ENCODE data around the gene GRHL1. TPM values are rescaled to one million over a fixed set of nuclear protein-coding genes. Genes with fewer than 3 reads are reported as not detected.

The GRHL1 gene
- total RNA-seq, 2 donors from 2014 or later = 0.41 to 9.5 TPM

DNA sequence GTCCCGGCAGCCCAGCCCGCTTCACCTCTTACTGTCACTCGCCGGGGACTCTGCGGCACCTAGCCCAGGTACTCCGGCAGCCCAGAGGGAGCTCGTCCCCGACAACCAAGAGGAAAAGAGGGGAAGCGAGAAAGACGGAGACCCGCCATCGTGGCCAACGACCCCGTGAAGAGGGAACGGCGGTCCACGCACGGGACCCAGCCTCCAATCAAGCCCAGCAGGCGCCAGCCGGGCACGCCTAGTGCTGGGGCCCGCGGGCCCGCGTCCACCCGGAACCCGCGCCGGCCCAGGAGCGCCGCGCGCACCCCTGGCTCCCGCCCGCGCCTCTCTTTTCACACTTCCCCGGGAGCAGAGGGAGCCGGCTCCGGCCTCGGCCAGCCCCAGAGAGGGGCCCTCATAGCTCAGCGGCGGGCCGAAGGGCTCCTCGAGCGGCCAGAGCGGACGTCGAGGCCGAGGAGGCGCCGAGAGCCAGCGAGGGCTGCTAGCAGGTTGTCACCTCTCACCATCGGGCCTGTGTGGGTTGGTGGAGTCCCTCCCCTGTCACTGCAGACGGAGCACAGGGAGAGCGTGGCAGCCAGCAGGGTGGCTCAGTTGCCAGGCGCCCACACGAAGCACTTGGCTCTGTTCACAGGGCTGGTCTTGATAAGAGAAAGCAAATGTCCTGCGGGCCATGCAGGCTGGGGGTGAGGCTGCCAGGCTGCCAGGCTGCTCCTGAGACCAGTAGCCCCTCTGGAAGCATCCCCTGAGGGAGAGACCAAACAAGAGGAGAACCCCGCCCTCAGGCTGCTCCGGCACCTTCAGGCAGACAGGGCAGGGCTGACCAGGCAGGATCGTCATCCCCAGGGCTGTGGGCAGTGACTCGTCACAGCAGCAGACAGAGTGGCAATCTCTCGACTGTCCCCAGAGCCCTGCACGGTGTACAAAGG lies 55.0 kb downstream of the GRHL1 start:
- no peaks in the 10 kb centered on the region for H3K27me3 ChIP-seq (replicated peaks; ENCODE audit: insufficient read depth)
- no peaks in the 10 kb centered on the region for H3K9me3 ChIP-seq
- no peak for ATAC-seq (ENCODE audit: insufficient number of reproducible peaks, low FRiP score, low read depth)
- H3K4me1 ChIP-seq (ENCODE audit: control insufficient read depth in 1 of 2, low read depth in 2 of 2) = peaks cover 12 to 48% of the 10 kb centered on the region in 2 donors
- no peak for DNase-seq (ENCODE audit: low spot score)
- no peaks in the 10 kb centered on the region for H3K36me3 ChIP-seq
- peak overlapping the region in 1 of 2 donors; percentile 27 for H3K27ac ChIP-seq
- TF ChIP-seq, protein P1, sequence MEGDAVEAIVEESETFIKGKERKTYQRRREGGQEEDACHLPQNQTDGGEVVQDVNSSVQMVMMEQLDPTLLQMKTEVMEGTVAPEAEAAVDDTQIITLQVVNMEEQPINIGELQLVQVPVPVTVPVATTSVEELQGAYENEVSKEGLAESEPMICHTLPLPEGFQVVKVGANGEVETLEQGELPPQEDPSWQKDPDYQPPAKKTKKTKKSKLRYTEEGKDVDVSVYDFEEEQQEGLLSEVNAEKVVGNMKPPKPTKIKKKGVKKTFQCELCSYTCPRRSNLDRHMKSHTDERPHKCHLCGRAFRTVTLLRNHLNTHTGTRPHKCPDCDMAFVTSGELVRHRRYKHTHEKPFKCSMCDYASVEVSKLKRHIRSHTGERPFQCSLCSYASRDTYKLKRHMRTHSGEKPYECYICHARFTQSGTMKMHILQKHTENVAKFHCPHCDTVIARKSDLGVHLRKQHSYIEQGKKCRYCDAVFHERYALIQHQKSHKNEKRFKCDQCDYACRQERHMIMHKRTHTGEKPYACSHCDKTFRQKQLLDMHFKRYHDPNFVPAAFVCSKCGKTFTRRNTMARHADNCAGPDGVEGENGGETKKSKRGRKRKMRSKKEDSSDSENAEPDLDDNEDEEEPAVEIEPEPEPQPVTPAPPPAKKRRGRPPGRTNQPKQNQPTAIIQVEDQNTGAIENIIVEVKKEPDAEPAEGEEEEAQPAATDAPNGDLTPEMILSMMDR (IDR thresholded peaks at IDR 0.05) = no peak
- peak overlapping the region; percentile 56 for H3K4me3 ChIP-seq

DNA sequence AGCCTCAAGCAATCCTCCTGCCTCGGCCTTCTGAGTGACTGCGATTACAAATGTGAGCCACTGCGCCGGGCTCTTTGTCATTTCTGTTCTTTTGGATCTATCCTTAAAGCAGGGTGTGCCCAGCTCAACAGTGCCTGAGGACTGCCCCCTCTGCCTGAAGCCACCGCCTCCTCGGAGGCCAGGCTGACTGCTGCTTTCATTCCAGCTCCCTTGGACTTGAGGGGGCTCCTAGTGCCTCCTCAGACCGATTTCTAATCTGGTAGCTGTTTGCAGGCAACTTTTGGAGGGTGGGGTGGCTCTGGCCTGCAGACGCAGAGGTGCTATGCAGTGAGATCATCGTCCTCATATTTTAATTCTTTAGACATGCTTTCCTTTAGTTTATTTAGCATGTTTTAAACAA lies 55.9 kb downstream of the GRHL1 start:
- no peaks in the 10 kb centered on the region for H3K9me3 ChIP-seq
- no peak overlapping the region for H3K27ac ChIP-seq

DNA sequence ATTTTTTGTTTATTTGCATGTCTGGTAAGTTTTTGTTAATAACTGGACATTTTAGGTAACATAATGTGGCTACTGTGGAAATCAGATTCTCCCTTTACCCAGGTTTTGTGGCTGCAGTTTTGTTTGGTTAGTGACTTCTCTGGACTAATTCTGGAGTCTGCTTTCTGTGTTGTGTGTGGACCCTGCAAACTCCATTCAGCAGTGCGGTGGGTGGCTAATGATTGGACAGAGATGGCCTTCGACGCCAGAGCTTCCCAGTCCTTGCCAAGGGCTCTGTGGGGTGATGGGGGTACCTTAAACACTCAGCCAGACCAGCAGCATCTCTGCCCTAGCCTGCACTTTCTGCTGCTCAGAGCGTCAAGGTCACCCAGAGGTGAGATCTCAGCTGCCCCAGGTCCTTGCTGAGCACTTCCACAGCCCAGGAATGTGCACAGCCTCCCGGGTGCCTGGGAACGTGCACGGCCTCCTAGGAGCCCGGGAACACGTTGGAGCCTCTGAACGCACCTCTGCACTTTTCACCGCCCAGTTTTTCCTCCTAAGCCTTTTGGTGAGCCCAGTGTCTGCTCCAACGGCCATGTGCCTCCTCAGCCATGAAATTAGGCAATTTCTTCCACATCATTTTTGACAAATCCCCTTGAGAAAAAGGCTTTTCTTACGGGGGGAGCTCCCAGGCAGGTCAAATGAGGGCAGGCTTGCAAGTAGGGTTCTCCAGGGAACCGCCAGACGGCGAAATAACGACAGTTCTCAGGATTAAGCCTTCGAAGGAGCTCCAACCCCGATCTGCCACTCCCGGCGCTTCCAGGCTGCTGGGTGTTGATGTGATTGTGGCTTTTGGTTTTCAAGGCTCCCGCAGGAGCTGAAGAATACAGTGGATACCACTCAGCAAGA lies 56.7 kb downstream of the GRHL1 start:
- ATAC-seq (ENCODE audit: insufficient number of reproducible peaks, low FRiP score, low read depth) = no peak
- H3K27me3 ChIP-seq (replicated peaks; ENCODE audit: insufficient read depth) = no peaks in the 10 kb centered on the region
- no peaks in the 10 kb centered on the region for H3K36me3 ChIP-seq
- no peak for DNase-seq (ENCODE audit: low spot score)
- H3K27ac ChIP-seq = peak overlapping the region in 1 of 2 donors; percentile 15
- peaks cover 12 to 48% of the 10 kb centered on the region in 2 donors for H3K4me1 ChIP-seq (ENCODE audit: control insufficient read depth in 1 of 2, low read depth in 2 of 2)
- TF ChIP-seq, protein P1 (IDR thresholded peaks at IDR 0.05) = no peak
- no peak overlapping the region for H3K4me3 ChIP-seq
- no peaks in the 10 kb centered on the region for H3K9me3 ChIP-seq

More for the DNA sequence above, 55.9 kb downstream of the GRHL1 start:
- Histone ChIP-seq H3K27me3 (replicated peaks; ENCODE audit: insufficient read depth) (no peaks in the 10 kb centered on the region), H3K4me1 (ENCODE audit: control insufficient read depth in 1 of 2, low read depth in 2 of 2) (peaks cover 12 to 48% of the 10 kb centered on the region in 2 donors), H3K4me3 (no peak overlapping the region), H3K36me3 (no peaks in the 10 kb centered on the region)
- ATAC-seq (ENCODE audit: insufficient number of reproducible peaks, low FRiP score, low read depth) = no peak
- TF ChIP-seq, protein P1 (IDR thresholded peaks at IDR 0.05) = no peak
- DNase-seq (ENCODE audit: low spot score) = no peak

DNA sequence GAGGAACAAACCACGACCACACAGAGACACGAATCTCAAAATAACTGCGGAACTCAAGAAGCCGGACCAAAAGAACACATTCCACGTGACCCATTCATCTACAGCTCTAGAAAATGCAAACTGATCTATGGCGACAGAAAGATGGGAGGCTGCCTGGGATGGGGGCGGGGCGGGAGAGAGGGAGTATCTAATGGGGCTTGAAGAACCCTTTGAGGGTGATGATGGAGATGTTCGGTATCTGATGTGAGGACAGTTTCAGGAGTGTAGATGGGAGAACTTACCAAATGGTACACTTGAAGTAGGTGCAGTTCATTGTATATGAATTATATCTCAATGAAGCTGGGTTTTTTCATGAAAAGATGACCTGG lies 57.3 kb downstream of the GRHL1 start:
- no peaks in the 10 kb centered on the region for H3K9me3 ChIP-seq
- no peak for DNase-seq (ENCODE audit: low spot score)
- no peak overlapping the region for H3K4me3 ChIP-seq
- TF ChIP-seq, protein P1 (IDR thresholded peaks at IDR 0.05) = no peak
- ATAC-seq (ENCODE audit: insufficient number of reproducible peaks, low FRiP score, low read depth) = no peak
- no peaks in the 10 kb centered on the region for H3K36me3 ChIP-seq
- H3K27me3 ChIP-seq (replicated peaks; ENCODE audit: insufficient read depth) = no peaks in the 10 kb centered on the region
- peaks cover 12 to 48% of the 10 kb centered on the region in 2 donors for H3K4me1 ChIP-seq (ENCODE audit: control insufficient read depth in 1 of 2, low read depth in 2 of 2)
- H3K27ac ChIP-seq = peak overlapping the region in 1 of 2 donors; percentile 15

Measured in thoracic aorta (tissue), 2 donors.